Stomach smooth muscle (tissue), 2 donors: Measurements from ENCODE around the gene SOBP.

Source experiments
- H3K27ac ChIP-seq: one replicate; pipeline ENCODE4 v1.7.0; 2013; ENCODE audit warnings: mild to moderate bottlenecking, low read length, inconsistent platforms
- H3K27me3 ChIP-seq, 2 donors: one replicate each; pipeline ENCODE4 v1.7.0; 2013; ENCODE audit warnings: low read length in 2 of 2; ENCODE audit not compliant: insufficient read depth in 2 of 2, control insufficient read depth in 1 of 2
- H3K36me3 ChIP-seq, 2 donors: one replicate each; pipeline ENCODE4 v1.7.0; 2013; ENCODE audit warnings: low read length in 2 of 2; ENCODE audit not compliant: control insufficient read depth in 2 of 2, insufficient read depth in 2 of 2
- H3K4me1 ChIP-seq: one replicate; pipeline ENCODE4 v1.7.0; 2013; ENCODE audit warnings: low read length; ENCODE audit not compliant: control insufficient read depth, insufficient read depth
- H3K4me3 ChIP-seq, 2 donors: one replicate each; pipeline ENCODE4 v1.7.0; 2013; ENCODE audit warnings: low read length in 2 of 2
- H3K9ac ChIP-seq, 2 donors: one replicate each; pipeline ENCODE4 v1.7.0; 2013; ENCODE audit warnings: low read length in 2 of 2, mild to moderate bottlenecking in 1 of 2
- H3K9me3 ChIP-seq, 2 donors: one replicate each; pipeline ENCODE4 v1.7.0; 2013; ENCODE audit warnings: low read length in 2 of 2; ENCODE audit not compliant: control insufficient read depth in 2 of 2
- donor health status: healthy.
- donor health status: Pancreatic carcinoma.

Gene SOBP

DNA sequence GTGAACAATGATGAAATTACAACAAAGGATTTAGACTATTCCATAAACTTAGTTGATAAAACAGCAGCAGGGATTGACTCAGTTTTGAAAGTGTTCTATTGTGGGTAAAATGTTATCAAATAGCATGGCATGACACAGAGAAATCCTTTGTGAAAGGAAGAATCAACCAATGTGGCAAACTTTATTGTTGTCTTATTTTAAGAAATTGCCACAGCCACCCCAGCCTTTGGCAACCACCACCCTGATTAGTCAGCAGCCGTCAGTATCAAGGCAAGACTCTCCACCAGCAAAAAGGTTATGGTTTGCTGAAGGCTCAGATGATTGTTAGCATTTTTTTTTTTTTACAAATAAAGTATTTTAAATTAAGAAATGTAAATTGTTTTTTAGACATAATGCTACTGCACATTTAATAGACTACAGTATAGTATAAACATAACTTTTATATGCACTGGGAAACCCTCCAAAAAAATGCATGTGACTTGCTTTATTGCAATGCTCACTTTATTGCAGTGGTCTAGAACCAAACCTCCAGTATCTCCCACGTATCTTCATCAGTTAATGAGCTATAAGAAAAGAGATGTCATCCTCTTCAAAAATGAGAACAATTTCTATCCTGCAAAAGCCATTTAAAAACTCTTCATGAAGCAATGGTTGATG lies 162.7 kb downstream of the SOBP start:
- Histone ChIP-seq H3K9me3 (no peaks in the 10 kb centered on the region), H3K27me3 (no peaks in the 10 kb centered on the region), H3K9ac (no peak overlapping the region), H3K4me3 (no peak overlapping the region), H3K27ac (no peak overlapping the region), H3K36me3 (no peaks in the 10 kb centered on the region), H3K4me1 (peaks cover 3% of the 10 kb centered on the region)

GRCh38 chr6:107653183-107653580 lies 163.3 kb downstream of the SOBP start:
- H3K9ac ChIP-seq = no peak overlapping the region
- H3K27ac ChIP-seq = no peak overlapping the region
- no peak overlapping the region for H3K4me3 ChIP-seq
- no peaks in the 10 kb centered on the region for H3K36me3 ChIP-seq
- H3K9me3 ChIP-seq = no peaks in the 10 kb centered on the region
- no peaks in the 10 kb centered on the region for H3K27me3 ChIP-seq
- peaks cover 9% of the 10 kb centered on the region for H3K4me1 ChIP-seq

DNA sequence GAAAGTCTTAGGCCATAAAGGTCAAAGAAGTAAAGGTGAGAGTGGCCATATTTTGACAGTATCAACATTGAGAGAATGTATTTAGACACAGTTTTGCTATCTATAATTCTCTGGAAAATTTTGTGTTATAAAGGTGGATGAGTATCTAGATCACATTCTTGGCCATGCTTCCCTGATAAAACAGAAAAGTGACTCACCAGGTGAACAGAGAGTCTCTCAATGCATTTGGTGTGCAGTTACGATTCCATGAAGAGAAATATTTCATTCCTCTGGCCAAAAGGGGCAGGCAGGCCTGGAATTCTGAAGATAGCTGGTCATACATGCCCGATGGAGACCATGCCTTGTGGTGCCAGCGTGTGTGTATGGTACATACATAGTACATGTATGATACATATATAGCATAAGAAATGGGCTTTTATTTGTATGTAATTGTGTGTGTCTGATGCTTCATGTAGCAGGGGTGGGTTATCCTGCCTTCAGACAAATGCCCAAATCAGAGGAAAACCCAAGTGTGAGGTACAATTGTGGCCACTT lies 164.0 kb downstream of the SOBP start:
- Histone ChIP-seq H3K9me3 (no peaks in the 10 kb centered on the region), H3K9ac (no peak overlapping the region), H3K4me1 (peaks cover 10% of the 10 kb centered on the region), H3K4me3 (no peak overlapping the region), H3K36me3 (no peaks in the 10 kb centered on the region), H3K27me3 (no peaks in the 10 kb centered on the region), H3K27ac (no peak overlapping the region)

DNA sequence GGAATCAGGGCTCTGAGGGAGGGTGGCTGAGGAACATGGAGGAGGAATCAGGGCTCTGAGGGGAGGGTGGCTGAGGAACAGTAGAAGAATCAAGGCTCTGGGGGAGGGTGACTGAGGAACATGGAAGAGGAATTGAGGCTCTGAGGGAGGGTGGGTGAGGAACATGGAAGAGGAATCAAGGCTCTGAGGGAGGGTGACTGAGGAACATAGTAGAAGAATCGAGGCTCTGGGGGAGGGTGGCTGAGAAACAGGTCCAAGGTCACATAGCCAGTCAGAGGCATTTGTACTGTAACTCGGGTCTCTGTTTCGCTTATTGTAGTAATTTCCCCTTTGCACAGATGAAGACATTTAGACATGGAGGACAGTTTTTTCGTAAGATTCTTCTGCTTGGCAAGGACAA lies 164.8 kb downstream of the SOBP start:
- no peaks in the 10 kb centered on the region for H3K36me3 ChIP-seq
- H3K9ac ChIP-seq = no peak overlapping the region
- H3K9me3 ChIP-seq = no peaks in the 10 kb centered on the region
- no peak overlapping the region for H3K4me3 ChIP-seq
- no peak overlapping the region for H3K27ac ChIP-seq
- H3K27me3 ChIP-seq = no peaks in the 10 kb centered on the region
- H3K4me1 ChIP-seq = peaks cover 10% of the 10 kb centered on the region

DNA sequence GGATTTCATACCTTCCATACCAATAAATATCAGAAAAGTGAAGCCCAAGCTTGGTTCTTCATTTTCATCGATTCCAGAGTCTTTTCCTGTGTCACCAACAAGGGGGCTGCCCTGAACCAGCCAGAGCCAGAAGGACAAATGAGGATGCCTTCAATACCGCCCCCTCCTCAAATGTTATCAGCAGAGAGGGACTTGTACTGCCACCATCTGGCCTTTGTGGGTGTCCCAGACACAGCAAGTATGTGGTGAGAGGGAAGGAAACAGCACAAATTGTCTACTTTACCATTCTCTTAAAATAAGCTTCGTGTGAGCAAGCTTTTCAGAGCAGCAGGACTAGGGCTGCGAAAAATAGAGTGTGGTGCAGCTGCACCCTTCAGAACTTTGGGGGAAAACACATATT lies 165.3 kb downstream of the SOBP start:
- peaks cover 10% of the 10 kb centered on the region for H3K4me1 ChIP-seq
- no peak overlapping the region for H3K4me3 ChIP-seq
- H3K27ac ChIP-seq = no peak overlapping the region

DNA sequence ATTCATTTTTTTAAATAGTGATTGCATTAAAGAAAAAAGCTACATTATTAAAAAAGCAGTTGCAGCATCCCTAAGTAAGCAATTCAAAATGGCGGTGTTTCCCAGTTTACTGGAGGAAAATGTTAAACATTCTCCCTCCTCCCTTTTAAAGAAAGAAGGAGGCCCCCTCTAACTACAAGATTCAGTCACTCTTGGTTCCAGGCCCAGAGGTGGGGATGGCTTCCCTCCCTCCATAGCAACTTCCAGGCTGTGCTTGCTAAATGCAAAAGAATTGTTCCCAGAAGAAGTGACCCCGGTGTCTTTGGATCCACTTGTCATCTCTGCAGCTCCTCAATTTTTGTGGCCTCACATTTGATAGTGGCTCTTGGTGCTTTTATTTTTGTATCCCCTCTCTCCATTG lies 165.9 kb downstream of the SOBP start:
- H3K4me1 ChIP-seq = peaks cover 10% of the 10 kb centered on the region
- no peak overlapping the region for H3K27ac ChIP-seq
- no peak overlapping the region for H3K4me3 ChIP-seq

More for the DNA sequence above, 165.3 kb downstream of the SOBP start:
- H3K9ac ChIP-seq = no peak overlapping the region
- H3K9me3 ChIP-seq = no peaks in the 10 kb centered on the region
- H3K36me3 ChIP-seq = peaks cover 0 to 1% of the 10 kb centered on the region in 2 donors
- H3K27me3 ChIP-seq = no peaks in the 10 kb centered on the region

DNA sequence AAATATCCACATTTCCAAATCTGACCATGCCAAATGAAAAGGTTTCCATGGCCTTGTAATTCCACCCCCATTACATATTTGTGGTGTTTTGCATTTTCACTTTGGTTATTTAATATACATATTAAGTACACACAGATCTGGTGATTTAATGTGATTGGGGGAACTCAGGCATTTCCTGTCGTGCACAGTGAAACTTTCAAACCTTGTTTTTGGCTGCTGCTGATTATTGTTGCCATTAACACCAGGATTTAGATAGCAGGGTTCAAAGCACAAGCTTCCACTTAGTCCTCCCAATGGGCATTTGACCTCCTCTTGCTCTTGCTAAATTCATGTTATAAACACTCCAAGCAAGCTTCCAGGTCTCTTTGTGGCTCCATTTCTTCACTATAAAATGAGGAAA lies 166.5 kb downstream of the SOBP start:
- H3K27me3 ChIP-seq = no peaks in the 10 kb centered on the region
- no peaks in the 10 kb centered on the region for H3K9me3 ChIP-seq
- peaks cover 10% of the 10 kb centered on the region for H3K4me1 ChIP-seq
- H3K4me3 ChIP-seq = no peak overlapping the region
- no peak overlapping the region for H3K27ac ChIP-seq
- H3K9ac ChIP-seq = no peak overlapping the region
- peaks cover 0 to 3% of the 10 kb centered on the region in 2 donors for H3K36me3 ChIP-seq

More for the DNA sequence above, 165.9 kb downstream of the SOBP start:
- no peaks in the 10 kb centered on the region for H3K9me3 ChIP-seq
- no peak overlapping the region for H3K9ac ChIP-seq
- H3K27me3 ChIP-seq = no peaks in the 10 kb centered on the region
- peaks cover 0 to 3% of the 10 kb centered on the region in 2 donors for H3K36me3 ChIP-seq

- no peak overlapping the region for H3K9ac ChIP-seq
- peaks cover 10% of the 10 kb centered on the region for H3K4me1 ChIP-seq
- H3K27me3 ChIP-seq = no peaks in the 10 kb centered on the region
- peaks cover 0 to 3% of the 10 kb centered on the region in 2 donors for H3K36me3 ChIP-seq
- H3K9me3 ChIP-seq = no peaks in the 10 kb centered on the region
- H3K4me3 ChIP-seq = no peak overlapping the region
- H3K27ac ChIP-seq = no peak overlapping the region
Observed at GRCh38 chr6:107656883-107657282, 167.0 kb downstream of the SOBP start.

GRCh38 chr6:107657373-107657754 lies 167.4 kb downstream of the SOBP start:
- Histone ChIP-seq H3K4me1 (peaks cover 10% of the 10 kb centered on the region), H3K9ac (no peak overlapping the region), H3K4me3 (no peak overlapping the region), H3K27ac (no peak overlapping the region), H3K36me3 (peaks cover 0 to 3% of the 10 kb centered on the region in 2 donors), H3K27me3 (no peaks in the 10 kb centered on the region), H3K9me3 (no peaks in the 10 kb centered on the region)

DNA sequence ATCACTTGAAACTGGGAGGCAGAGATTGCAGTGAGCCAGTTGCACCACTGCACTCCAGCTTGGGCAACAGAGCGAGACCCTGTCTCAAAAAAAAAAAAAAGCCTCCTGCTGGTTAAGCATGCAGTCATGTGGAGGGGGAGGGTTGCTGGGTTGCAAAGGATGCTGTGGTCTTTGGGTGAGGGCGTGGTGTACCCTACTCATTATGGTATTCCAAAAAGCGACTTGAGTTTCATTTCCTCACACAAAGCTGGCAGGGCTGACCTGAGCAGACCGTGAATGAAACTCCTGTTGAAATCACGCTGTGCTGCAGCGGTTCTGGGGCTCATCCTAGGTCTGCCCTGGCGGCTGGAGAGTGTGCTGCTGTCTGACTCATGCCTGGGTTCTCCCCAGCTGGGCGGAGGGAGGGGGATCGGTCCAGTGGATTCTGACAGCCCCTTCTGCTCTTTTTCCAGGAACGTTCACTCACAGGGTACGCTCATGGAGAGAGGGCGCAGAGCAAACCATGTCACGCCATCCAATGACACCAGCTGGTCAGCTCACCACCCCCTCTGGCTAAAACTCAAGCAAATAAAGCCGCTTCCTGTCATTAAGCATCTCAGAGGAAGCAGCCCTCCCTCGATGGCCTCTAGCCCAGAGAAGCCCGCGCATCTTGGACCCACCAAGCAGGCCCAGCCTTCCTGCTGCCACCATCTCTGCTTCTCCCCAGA lies 168.0 kb downstream of the SOBP start:
- Histone ChIP-seq H3K27ac (no peak overlapping the region), H3K4me1 (peaks cover 10% of the 10 kb centered on the region), H3K4me3 (peak overlapping the region in 1 of 2 donors; percentile 57), H3K9ac (no peak overlapping the region), H3K27me3 (no peaks in the 10 kb centered on the region), H3K36me3 (peaks cover 0 to 3% of the 10 kb centered on the region in 2 donors), H3K9me3 (no peaks in the 10 kb centered on the region)
